GM19397 (cell line): ENCODE data around the gene TIGIT.
A peak's percentile ranks its signal among the peaks of the same experiment; 100 is the strongest.
"Not testable (repeated sequence)": the region's sequence is repeated elsewhere in the genome, so short reads cannot be mapped to it uniquely, and the experiment has no call there.

ENCODE experiments used
- ATAC-seq: cut with Tn5 transposase; IDR thresholded peaks from one replicate; pipeline ENCODE4 v1.9.1; 2021; ENCODE audit warnings: mild to moderate bottlenecking, moderate library complexity; ENCODE audit not compliant: unreplicated experiment

TIGIT gene

GRCh38 chr3:114293838-114294535, at the start of gene TIGIT:
TIGIT (plus strand) TSS chr3:114294028; CDS start chr3:114294062, 34 bp downstream.
- ATAC-seq = no peak

GRCh38 chr3:114252954-114253353, 40.9 kb upstream of the TIGIT start:
- ATAC-seq = no peak

GRCh38 chr3:114253505-114253904, 40.3 kb upstream of the TIGIT start:
- ATAC-seq = no peak

GRCh38 chr3:114259566-114259965, 34.3 kb upstream of the TIGIT start:
- no peak for ATAC-seq

GRCh38 chr3:114260152-114260551, 33.7 kb upstream of the TIGIT start:
- no peak for ATAC-seq

GRCh38 chr3:114270019-114270418, 23.8 kb upstream of the TIGIT start:
- no peak for ATAC-seq

GRCh38 chr3:114272271-114272670, 21.6 kb upstream of the TIGIT start:
- ATAC-seq = no peak

GRCh38 chr3:114274929-114275328, 18.9 kb upstream of the TIGIT start:
- no peak for ATAC-seq

- ATAC-seq = not testable (repeated sequence)
Measured at GRCh38 chr3:114276856-114277255, 17.0 kb upstream of the TIGIT start.

- no peak for ATAC-seq
Measured at GRCh38 chr3:114284644-114285043, 9.2 kb upstream of the TIGIT start.

- no peak for ATAC-seq
Measured at GRCh38 chr3:114285648-114286230, 8.1 kb upstream of the TIGIT start.

GRCh38 chr3:114286266-114286665, 7.6 kb upstream of the TIGIT start:
- no peak for ATAC-seq

- ATAC-seq = peak; percentile 92
Measured at GRCh38 chr3:114290911-114291901, 2.6 kb upstream of the TIGIT start.

GRCh38 chr3:114294940-114295480, 1.2 kb downstream of the TIGIT start:
- no peak for ATAC-seq

GRCh38 chr3:114295946-114296345, 2.1 kb downstream of the TIGIT start:
- ATAC-seq = no peak

GRCh38 chr3:114299421-114299820, 5.6 kb downstream of the TIGIT start:
- no peak for ATAC-seq

GRCh38 chr3:114299941-114300624, 6.3 kb downstream of the TIGIT start:
- ATAC-seq = no peak

- ATAC-seq = no peak
Measured at GRCh38 chr3:114307222-114307830, 13.5 kb downstream of the TIGIT start.

- ATAC-seq = no peak
Measured at GRCh38 chr3:114307832-114308231, 14.0 kb downstream of the TIGIT start.

GRCh38 chr3:114308377-114308776, 14.5 kb downstream of the TIGIT start:
- ATAC-seq = peak; percentile 12
